Hypothalamus (tissue), 51 donors: ENCODE measurements around the gene C14orf119.

Source experiments
- DNase-seq, 51 donors: peaks; one replicate each; lab custom pipeline; 2025; lab: John Stamatoyannopoulos, UW

C14orf119 gene

DNA sequence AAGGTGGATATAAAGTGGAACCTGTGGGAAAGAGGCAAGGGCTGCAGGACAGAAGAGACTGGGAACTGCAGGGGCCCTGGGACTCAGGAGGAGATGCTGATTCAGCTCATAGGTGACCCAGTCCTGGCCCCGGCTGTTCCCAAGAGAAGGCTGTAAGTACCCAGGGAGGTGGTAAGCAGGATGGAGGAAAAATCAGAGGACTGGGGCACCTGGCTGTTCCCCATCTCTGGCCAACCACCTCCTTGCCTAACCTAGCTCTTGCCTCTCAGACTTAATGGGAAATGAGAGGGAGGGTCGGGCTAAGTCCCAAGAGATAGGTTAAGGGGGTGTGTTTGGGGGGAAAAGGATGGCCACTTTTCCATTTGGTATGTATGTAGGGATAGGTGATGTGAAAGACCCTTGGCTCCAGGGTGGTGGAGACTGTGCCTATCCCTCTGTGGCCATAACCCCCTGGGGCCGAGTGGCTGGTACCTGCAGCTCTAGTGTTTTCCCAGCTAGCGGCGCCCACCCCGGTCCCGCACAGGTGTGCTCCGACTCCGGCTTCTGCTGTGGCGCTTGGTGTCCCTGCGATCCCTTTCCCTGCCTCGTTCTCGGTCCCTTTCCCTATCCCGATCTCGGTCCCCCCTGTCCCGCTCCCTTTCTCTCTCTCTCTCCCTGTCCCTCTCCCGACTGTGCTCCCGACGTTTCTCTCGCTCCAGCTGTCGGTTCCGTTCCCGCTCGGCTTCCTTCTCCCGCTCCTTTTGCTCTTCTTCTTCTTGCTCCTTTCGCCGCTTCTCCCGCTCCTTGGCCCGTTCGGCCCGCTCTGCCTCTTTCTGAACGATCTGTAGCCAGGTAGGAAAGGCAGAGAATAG is 36.4 kb upstream of the C14orf119 start:
- no peak for DNase-seq

- DNase-seq, result no peak
Measured at GRCh38 chr14:23060536-23061260, 34.6 kb upstream of the C14orf119 start.

DNA sequence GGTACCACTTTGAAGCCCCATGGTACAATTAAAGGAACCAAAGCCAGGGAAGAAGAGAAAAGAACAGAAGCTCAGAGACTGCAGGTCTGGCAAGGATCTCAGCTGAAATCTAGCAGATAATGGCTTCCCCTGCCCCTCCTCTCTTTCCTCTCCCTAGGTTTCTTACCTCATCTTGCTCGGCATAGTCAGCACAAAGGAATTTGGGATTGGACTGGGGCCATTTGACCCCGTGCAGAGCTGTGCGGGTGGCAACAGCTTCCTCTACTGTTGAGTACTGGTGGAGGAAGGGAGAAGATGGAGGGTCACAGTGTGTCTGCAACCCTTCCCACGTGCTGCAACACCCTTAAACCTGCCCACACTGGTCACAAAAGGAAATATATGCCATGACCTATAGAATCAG is 33.3 kb upstream of the C14orf119 start:
- DNase-seq, result no peak

GRCh38 chr14:23063601-23064000 is 31.7 kb upstream of the C14orf119 start:
- DNase-seq, result no peak

- no peak for DNase-seq
Measured at GRCh38 chr14:23066368-23066767, 28.9 kb upstream of the C14orf119 start.

DNA sequence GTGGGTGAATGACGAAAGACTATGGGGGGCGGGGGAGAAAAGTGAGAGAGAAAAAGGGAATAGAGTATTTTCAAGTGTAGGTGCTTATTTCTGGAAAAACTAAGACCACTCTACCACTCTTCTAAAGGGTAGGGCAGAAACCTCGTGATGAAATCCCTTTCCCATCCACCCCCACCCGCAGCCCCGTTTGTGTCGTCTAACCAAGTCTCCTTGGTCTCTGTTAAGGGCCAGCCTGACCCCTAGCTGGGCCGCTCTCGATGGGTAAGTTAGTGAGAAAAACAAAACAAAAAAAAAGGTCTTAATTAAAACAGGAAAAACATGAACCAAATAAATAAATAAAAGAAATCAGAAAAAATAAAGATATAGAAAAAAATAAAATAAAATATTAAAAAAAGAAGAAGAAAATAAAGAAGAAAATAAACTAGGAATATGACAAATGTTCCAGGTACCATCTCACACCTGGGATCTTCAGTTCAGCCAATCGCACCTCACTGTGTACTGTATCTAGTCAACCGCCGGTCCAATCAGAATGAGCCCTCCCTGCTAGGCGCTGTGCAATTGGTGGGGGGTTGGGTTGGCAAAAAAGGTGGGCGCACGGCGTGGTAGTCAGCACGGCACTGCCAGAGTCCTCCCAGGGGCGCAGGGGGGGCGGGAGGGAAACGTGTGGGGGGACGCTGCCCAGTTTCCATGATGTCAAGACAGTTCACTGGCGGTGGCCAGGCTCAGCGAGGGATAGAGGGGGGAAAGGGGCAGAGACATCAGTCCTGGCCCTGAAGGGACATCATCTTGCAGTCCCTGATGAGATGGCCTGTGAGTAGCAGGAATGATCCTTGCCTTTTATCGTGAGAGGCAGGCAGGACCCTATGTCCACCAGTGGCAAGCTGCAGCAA is 28.2 kb upstream of the C14orf119 start:
- no peak for DNase-seq

- no peak for DNase-seq
Measured at GRCh38 chr14:23067847-23068788, 27.2 kb upstream of the C14orf119 start.

GRCh38 chr14:23068789-23069412 is 26.4 kb upstream of the C14orf119 start:
- DNase-seq, result no peak

DNA sequence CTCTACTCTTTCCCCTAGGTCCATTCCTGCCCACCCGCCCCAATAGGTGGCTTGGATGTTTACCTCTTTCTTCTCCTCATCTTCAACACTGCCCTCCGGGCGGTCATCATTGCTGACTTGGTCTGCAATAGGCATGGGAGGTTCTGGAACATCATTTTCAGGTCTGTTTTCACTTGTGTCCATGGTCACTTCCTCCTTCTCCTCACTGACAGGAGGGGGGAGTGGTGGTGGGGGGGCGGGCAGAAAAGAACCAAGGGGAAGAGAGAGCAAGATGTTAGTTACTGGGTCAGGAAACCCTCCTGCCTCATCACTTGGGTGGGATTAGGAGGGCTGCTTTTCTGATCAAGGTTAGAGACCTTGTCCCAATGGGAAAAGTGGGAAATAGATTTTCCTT is 25.9 kb upstream of the C14orf119 start:
- DNase-seq, result no peak

DNA sequence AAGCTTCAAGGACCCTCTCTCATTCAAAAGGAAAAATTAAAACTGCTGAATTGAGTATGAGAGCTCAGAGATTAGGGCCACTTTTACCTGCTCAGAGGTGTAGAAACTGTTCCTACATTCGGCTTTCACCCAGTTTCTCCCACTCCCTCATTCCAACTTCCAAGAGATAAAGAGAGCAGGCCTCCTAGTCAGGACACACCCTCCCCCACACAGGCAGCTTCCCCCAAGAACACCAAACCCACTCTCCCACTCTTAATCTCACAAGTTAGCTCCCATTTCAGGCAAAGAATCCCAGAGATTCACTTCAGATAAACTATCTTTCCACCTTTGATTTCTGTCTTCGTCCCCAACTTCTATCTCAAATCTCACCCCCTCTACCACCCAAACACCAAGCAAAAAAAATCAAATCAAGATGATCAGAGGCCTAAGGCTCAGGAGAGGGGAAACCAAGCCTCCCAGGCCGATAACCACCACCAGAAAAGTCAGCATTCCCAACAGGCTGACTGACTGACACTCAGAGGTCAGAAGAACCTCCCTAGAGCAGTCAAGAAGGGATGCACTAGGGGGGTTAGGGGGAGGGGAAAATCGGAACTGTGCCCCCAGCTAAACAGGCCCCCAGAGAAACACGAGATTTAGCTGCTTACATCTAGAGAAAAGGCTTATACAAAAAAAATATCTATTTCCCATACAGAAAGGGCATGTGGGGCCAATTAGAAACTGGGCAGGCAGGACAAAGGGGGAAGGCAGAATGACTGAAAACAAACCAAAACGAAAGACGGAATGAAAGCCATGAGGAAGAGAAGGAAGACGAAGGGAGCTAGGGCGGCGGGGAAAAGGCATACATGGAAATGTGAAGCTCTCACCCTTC is 24.8 kb upstream of the C14orf119 start:
- no peak for DNase-seq

DNA sequence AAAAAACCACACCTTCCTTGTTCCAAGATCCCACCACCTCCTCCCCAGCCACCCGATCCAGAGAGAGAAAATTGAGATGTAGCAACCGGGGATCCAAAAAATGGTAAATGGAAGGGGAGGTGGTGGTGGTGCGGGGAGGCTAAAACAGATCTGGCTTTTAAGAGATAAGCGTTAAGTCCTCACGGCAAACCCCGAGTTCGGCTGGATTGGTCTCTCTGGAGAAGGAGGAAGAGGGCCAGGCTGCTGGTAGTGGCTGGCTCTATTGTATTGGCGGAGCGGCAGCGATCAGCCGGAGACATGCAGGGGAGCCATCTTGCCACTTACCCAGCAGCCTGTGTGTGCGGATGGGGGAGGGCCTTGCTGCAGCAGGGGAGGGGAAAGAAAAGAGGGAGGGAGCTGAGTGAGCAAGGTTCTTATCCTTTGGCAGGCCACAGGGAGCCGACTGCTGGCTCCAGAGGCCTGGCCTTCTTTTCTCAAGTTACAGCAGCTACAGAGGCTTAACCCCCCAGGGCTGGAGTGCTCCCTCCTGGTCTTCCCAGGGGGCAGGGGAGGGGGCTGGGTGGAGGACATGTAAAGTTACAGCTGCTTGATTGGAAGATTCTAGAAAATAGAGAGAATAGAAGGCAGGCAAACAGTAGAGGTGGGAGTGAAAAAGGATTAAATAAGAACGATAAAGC is 23.9 kb upstream of the C14orf119 start:
- no peak for DNase-seq

DNA sequence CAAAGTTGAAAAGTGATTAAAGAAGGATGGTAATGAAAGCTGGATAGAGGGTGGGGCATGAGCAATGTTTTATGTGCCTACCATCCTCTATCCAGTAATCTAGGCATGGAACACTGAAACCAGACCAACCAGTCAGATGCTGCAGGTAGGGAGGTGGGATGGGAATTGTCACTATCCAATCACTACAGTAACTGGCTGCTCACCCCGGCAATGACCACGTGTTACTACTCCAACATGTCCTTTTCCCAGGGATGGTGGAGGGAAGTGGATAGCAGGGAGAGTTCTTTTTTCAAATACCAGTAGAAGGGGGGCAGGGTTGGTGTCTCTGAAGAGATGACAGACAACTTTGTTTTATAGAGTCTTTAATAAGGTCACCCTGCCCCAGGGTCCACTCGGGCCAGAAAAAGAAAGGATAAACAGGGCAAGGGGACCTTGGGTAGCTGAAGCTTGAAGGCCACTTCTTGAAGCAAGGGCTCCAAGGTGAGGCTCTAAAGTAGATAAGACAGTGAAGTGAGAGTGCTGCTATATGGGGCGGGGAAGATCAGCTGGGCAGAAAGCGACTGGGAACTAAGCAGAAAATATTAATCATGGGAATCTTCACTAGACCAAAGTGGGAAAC is 23.3 kb upstream of the C14orf119 start:
- DNase-seq, result no peak

- DNase-seq, result no peak
Measured at GRCh38 chr14:23074906-23075305, 20.4 kb upstream of the C14orf119 start.

GRCh38 chr14:23076785-23077408 is 18.4 kb upstream of the C14orf119 start:
- DNase-seq, result no peak

DNA sequence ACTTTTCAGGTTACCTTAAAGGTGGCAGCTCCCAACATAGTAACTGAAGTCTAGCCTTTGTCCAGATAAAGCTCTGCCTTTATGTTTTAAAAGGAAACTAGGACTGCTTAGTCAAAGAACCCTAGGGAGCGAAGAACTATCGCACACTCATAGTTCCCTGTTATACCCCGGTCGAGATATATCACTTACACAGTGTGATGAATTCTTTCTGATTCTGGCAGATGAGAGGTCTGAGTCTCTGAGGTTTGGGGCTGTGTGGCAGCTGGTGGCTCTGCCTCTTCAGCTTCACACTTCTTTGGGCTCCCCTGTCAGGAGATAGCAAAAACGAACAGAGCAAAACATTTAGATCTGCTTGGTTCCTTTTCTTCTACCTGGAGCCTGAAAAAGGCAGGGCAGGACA is 17.3 kb upstream of the C14orf119 start:
- DNase-seq, result no peak

DNA sequence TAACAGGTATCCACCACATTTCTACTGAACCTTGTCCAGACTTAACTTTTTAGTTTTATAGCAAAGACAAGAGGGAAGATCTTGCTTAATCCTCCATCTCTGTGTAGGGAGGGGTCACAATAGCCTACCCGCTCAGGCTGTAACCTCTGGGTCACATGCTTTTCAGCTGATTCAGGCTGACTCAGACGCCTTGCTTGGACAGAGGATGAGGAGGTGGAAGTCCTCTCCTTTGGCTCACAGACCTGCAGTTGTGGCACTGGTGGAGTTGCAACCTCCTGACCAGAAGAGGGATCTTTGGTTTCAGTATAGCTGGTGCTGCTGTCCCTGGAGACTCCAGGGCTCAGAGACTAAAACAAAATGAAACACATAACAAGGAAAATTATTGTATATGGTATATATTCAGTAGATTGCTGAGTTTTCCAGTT is 16.6 kb upstream of the C14orf119 start:
- DNase-seq, result no peak

DNA sequence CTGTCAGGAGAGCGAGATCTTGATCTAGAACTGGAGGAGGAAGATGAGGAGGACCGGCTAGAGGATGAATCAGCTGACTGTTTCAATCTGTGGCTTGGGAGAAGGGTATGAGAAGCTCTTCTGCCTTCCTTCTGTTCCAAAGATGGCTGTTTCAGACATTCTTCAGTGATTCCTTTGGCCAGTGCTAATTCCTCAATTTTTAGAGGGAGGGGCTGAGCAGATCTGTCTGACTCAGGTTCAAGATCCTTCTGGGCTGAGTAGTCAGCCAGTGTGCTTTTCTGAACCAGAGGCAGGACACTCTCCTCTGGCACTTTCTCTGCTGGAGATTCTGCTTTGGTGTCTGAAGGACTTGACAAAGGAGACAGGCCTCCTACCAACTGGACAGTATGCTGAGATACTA is 15.6 kb upstream of the C14orf119 start:
- DNase-seq, result no peak
